ENCODE measurements around the gene PFDN2.
"Not testable (repeated sequence)": the region's sequence is repeated elsewhere in the genome, so short reads cannot be mapped to it uniquely, and the experiment has no call there.

The PFDN2 gene

GRCh38 chr1:161138431-161138830 lies 20.6 kb upstream of the PFDN2 start:
- DNase-seq (ENCODE audit: low spot score): no peak

- DNase-seq (ENCODE audit: low spot score): no peak
Observed at GRCh38 chr1:161137881-161138280, 20.0 kb upstream of the PFDN2 start.

GRCh38 chr1:161133220-161133740 lies 15.4 kb upstream of the PFDN2 start:
- DNase-seq (ENCODE audit: low spot score): no peak

- DNase-seq (ENCODE audit: low spot score): peak; percentile 92
Observed at GRCh38 chr1:161132410-161133219, 14.8 kb upstream of the PFDN2 start, which contains the start of gene DEDD. DEDD (minus strand) TSS chr1:161132667; CDS start chr1:161124462, 8,205 bp downstream.

GRCh38 chr1:161131523-161132409 lies 13.9 kb upstream of the PFDN2 start:
- DNase-seq (ENCODE audit: low spot score): no peak

GRCh38 chr1:161130266-161130665 lies 12.4 kb upstream of the PFDN2 start:
- no peak for DNase-seq (ENCODE audit: low spot score)

- no peak for DNase-seq (ENCODE audit: low spot score)
Observed at GRCh38 chr1:161128591-161129420, 11.0 kb upstream of the PFDN2 start.

- DNase-seq (ENCODE audit: low spot score): no peak
Observed at GRCh38 chr1:161127649-161128048, 9.8 kb upstream of the PFDN2 start.

GRCh38 chr1:161122967-161123366 lies 5.1 kb upstream of the PFDN2 start:
- DNase-seq (ENCODE audit: low spot score): no peak

GRCh38 chr1:161121834-161122233 lies 4.0 kb upstream of the PFDN2 start:
- no peak for DNase-seq (ENCODE audit: low spot score)

- no peak for DNase-seq (ENCODE audit: low spot score)
Observed at GRCh38 chr1:161121042-161121650, 3.3 kb upstream of the PFDN2 start.

- DNase-seq (ENCODE audit: low spot score): peak; percentile 46
Observed at GRCh38 chr1:161119092-161119903, 1.5 kb upstream of the PFDN2 start.

- DNase-seq (ENCODE audit: low spot score): not testable (repeated sequence)
Observed at GRCh38 chr1:161115961-161116360, 1.9 kb downstream of the PFDN2 start.

- DNase-seq (ENCODE audit: low spot score): peak; percentile 11
Observed at GRCh38 chr1:161115132-161115711, 2.6 kb downstream of the PFDN2 start.

- no peak for DNase-seq (ENCODE audit: low spot score)
Observed at GRCh38 chr1:161114556-161114955, 3.3 kb downstream of the PFDN2 start.

- DNase-seq (ENCODE audit: low spot score): no peak
Observed at GRCh38 chr1:161113915-161114314, 3.9 kb downstream of the PFDN2 start.

GRCh38 chr1:161111527-161111926 lies 6.3 kb downstream of the PFDN2 start:
- DNase-seq (ENCODE audit: low spot score): no peak

GRCh38 chr1:161111117-161111516 lies 6.7 kb downstream of the PFDN2 start:
- DNase-seq (ENCODE audit: low spot score): no peak

GRCh38 chr1:161106431-161106830 lies 11.4 kb downstream of the PFDN2 start:
- no peak for DNase-seq (ENCODE audit: low spot score)

GRCh38 chr1:161100556-161100955 lies 17.3 kb downstream of the PFDN2 start:
- no peak for DNase-seq (ENCODE audit: low spot score)

Data from CD4-positive, alpha-beta T cell treated with Interleukin-6 at 100 ng/mL for 8 hours (primary cell).